Parathyroid adenoma (tissue), 2 donors: Measurements from ENCODE around the gene SLC35B4.

Source experiments
- H2AFZ ChIP-seq: fragments of 300-600 bp; sonication (generic); one replicate; pipeline ENCODE4 v1.7.0; 2017; ENCODE audit warnings: antibody characterized with exemption, mild to moderate bottlenecking
- H3K27ac ChIP-seq: fragments of 300-600 bp; sonication (generic); one replicate; pipeline ENCODE4 v1.7.0; 2017
- H3K27me3 ChIP-seq: fragments of 300-600 bp; sonication (generic); one replicate; pipeline ENCODE4 v1.7.0; 2017; ENCODE audit warnings: low read length; ENCODE audit not compliant: control insufficient read depth, insufficient read depth
- H3K36me3 ChIP-seq: fragments of 300-600 bp; sonication (generic); one replicate; pipeline ENCODE4 v1.7.0; 2017; ENCODE audit warnings: low read length; ENCODE audit not compliant: control insufficient read depth, insufficient read depth
- H3K4me1 ChIP-seq: fragments of 300-600 bp; sonication (generic); one replicate; pipeline ENCODE4 v1.7.0; 2017; ENCODE audit warnings: control low read depth
- H3K4me2 ChIP-seq: fragments of 300-600 bp; sonication (generic); one replicate; pipeline ENCODE4 v1.7.0; 2017; ENCODE audit warnings: low read length
- H3K4me3 ChIP-seq: fragments of 300-600 bp; sonication (generic); one replicate; pipeline ENCODE4 v1.7.0; 2017; ENCODE audit warnings: low read depth, low read length
- H3K79me2 ChIP-seq: fragments of 300-600 bp; sonication (generic); one replicate; pipeline ENCODE4 v1.7.0; 2017; ENCODE audit warnings: control low read depth
- H3K9ac ChIP-seq: fragments of 300-600 bp; sonication (generic); one replicate; pipeline ENCODE4 v1.7.0; 2017; ENCODE audit warnings: mild to moderate bottlenecking
- H3K9me3 ChIP-seq: fragments of 300-600 bp; sonication (generic); one replicate; pipeline ENCODE4 v1.7.0; 2017; ENCODE audit warnings: low read length; ENCODE audit not compliant: control insufficient read depth
- TF ChIP-seq, protein P1 (sequence below): fragments of 300-600 bp; sonication (generic); IDR thresholded peaks from one replicate; pipeline ENCODE4 v1.7.0; 2017; ENCODE audit warnings: antibody characterized with exemption, mild to moderate bottlenecking
- donor health status: primary hyperparathyroidism.

Gene SLC35B4

GRCh38 chr7:134318443-134318842 is 1.7 kb upstream of the SLC35B4 start:
- Histone ChIP-seq H3K36me3 (no peaks in the 10 kb centered on the region), H3K9ac (no peak overlapping the region), H3K4me2 (no peak overlapping the region), H3K27ac (no peak overlapping the region), H3K4me1 (peaks cover 4% of the 10 kb centered on the region), H3K27me3 (no peaks in the 10 kb centered on the region), H3K9me3 (no peaks in the 10 kb centered on the region), H2AFZ (no peak overlapping the region), H3K79me2 (peaks cover 5% of the 10 kb centered on the region), H3K4me3 (no peak overlapping the region)
- TF ChIP-seq, protein P1, sequence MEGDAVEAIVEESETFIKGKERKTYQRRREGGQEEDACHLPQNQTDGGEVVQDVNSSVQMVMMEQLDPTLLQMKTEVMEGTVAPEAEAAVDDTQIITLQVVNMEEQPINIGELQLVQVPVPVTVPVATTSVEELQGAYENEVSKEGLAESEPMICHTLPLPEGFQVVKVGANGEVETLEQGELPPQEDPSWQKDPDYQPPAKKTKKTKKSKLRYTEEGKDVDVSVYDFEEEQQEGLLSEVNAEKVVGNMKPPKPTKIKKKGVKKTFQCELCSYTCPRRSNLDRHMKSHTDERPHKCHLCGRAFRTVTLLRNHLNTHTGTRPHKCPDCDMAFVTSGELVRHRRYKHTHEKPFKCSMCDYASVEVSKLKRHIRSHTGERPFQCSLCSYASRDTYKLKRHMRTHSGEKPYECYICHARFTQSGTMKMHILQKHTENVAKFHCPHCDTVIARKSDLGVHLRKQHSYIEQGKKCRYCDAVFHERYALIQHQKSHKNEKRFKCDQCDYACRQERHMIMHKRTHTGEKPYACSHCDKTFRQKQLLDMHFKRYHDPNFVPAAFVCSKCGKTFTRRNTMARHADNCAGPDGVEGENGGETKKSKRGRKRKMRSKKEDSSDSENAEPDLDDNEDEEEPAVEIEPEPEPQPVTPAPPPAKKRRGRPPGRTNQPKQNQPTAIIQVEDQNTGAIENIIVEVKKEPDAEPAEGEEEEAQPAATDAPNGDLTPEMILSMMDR = no peak

GRCh38 chr7:134317434-134317833 is 704 bp upstream of the SLC35B4 start:
- Histone ChIP-seq H3K4me3 (peak overlapping the region; percentile 87), H3K27ac (no peak overlapping the region), H3K4me1 (peaks cover 4% of the 10 kb centered on the region), H3K36me3 (no peaks in the 10 kb centered on the region), H3K79me2 (peaks cover 5% of the 10 kb centered on the region), H3K9me3 (no peaks in the 10 kb centered on the region), H3K9ac (no peak overlapping the region), H2AFZ (peak overlapping the region; percentile 97), H3K27me3 (no peaks in the 10 kb centered on the region), H3K4me2 (peak overlapping the region; percentile 89)
- TF ChIP-seq, protein P1 = no peak

GRCh38 chr7:134315679-134316538 is 821 bp downstream of the SLC35B4 start:
- Histone ChIP-seq H3K4me2 (peak overlapping the region; percentile 89), H3K9ac (peak overlapping the region; percentile 70), H3K27me3 (no peaks in the 10 kb centered on the region), H2AFZ (peak overlapping the region; percentile 97), H3K79me2 (peaks cover 5% of the 10 kb centered on the region), H3K36me3 (no peaks in the 10 kb centered on the region), H3K9me3 (no peaks in the 10 kb centered on the region), H3K4me3 (peak overlapping the region; percentile 87), H3K4me1 (peaks cover 4% of the 10 kb centered on the region), H3K27ac (peak overlapping the region; percentile 46)
- TF ChIP-seq, protein P1 = no peak

DNA sequence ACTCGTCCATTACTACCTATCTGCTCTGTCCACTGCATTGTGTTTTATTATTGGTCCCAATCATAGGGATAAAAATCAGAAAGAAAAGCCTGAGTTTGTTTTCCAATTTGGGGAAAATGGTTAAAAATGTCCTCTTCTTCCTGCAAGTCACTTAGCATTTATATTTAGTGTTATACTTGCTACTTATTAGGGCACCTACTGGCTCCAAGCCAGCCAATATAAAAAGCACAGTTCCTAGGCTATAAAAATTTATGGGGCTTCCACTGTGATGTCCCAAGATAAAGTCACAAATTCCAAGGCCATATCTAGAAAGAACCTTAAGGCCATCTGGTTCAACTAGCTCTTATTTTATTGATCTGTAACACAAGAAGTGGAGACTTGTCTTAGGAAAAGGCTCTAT is 3.2 kb downstream of the SLC35B4 start:
- Histone ChIP-seq H3K27me3 (no peaks in the 10 kb centered on the region), H3K9ac (no peak overlapping the region), H2AFZ (no peak overlapping the region), H3K36me3 (no peaks in the 10 kb centered on the region), H3K27ac (no peak overlapping the region), H3K9me3 (no peaks in the 10 kb centered on the region), H3K4me1 (peaks cover 4% of the 10 kb centered on the region), H3K4me2 (no peak overlapping the region), H3K4me3 (no peak overlapping the region), H3K79me2 (peaks cover 5% of the 10 kb centered on the region)
- TF ChIP-seq, protein P1 = no peak

- H3K4me3 ChIP-seq = no peak overlapping the region
- H3K27me3 ChIP-seq = no peaks in the 10 kb centered on the region
- TF ChIP-seq, protein P1 = no peak
- no peak overlapping the region for H3K4me2 ChIP-seq
- H3K4me1 ChIP-seq = peaks cover 4% of the 10 kb centered on the region
- H3K9me3 ChIP-seq = no peaks in the 10 kb centered on the region
- no peaks in the 10 kb centered on the region for H3K36me3 ChIP-seq
- H3K27ac ChIP-seq = no peak overlapping the region
- H3K9ac ChIP-seq = no peak overlapping the region
- no peak overlapping the region for H2AFZ ChIP-seq
- peaks cover 5% of the 10 kb centered on the region for H3K79me2 ChIP-seq
Measured at GRCh38 chr7:134312717-134313116, 4.0 kb downstream of the SLC35B4 start.
